GM19455 (cell line): ENCODE measurements around the gene EEF1AKMT3.
A peak's percentile ranks its signal among the peaks of the same experiment; 100 is the strongest.

Experiments used
- ATAC-seq: cut with Tn5 transposase; IDR thresholded peaks from one replicate; pipeline ENCODE4 v1.9.1; 2021; ENCODE audit not compliant: unreplicated experiment

The EEF1AKMT3 gene

GRCh38 chr12:57750561-57751431 is 21.6 kb upstream of the EEF1AKMT3 start:
- ATAC-seq = no peak

DNA sequence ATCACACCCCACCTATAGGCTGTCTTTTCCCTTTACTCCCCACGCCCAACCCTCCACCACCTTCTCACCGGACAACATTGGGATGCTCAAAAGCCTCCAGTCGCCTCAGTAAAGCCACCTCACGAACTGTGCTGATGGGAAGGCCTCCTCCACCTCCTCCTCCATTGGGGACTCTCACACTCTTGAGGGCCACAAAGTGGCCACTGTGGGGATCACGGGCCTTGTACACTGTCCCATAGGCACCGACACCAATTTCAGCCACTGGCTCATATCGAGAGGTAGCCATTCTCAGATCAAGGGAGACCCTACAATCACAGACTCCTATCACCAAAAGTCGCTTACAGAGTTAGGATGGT is 21.0 kb upstream of the EEF1AKMT3 start:
- ATAC-seq = no peak

DNA sequence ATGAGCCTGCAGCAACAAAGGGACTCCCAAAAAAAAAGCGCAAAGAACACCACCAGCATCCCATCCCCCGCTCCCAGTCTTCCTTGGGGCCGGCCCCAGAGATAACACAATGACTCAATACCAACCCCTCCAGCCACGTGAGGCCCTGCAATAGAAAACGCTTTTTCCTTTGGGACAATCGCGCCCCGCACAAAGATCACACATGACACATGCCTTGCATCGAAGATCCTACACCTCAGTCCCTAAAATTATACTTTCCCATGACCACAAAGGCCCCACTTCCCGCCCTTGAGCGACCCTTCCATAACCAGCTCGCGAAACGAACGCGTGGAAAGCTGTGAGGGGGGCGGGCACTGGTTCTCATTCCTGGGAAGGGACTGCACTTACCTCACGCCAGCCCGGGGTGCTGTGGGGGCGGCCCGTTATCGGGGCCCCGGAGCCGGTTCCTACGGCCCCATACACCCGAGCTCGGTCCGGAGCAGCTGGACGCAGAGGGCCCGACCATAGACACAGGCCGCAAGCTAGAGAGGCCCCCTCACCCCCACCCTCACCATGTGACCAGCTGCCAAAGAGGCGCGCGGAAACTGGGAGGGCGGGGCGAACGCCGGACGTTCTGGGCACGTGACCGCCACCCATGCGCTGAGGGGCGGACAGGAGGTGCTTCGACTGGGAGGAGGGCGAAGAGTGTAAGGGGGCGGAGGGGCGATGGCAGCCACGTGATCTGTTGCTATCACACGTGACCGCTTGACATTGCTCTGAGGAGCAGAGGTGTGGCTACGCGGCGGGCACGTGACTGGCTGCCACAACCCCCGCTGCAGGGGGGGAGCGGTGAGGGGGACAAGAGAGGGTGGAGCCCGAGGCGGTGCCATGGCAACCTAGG is 20.4 kb upstream of the EEF1AKMT3 start, which contains the start of gene CDK4:
Gene CDK4, minus strand, starts transcription at position 523 of the 880 bp plus-strand sequence. CDS start 593 bp downstream, outside the sequence.
- peak; percentile 70 for ATAC-seq

GRCh38 chr12:57752668-57753000 is 19.8 kb upstream of the EEF1AKMT3 start:
- ATAC-seq = no peak

- no peak for ATAC-seq
Measured at GRCh38 chr12:57753756-57754337, 18.6 kb upstream of the EEF1AKMT3 start.

- peak; percentile 33 for ATAC-seq
Measured at GRCh38 chr12:57754411-57755193, 17.8 kb upstream of the EEF1AKMT3 start, which contains the start of gene MARCHF9. Gene MARCHF9, plus strand, starts transcription at chr12:57755103. Its CDS starts 426 bp downstream, at chr12:57755529.

GRCh38 chr12:57755194-57755453 is 17.3 kb upstream of the EEF1AKMT3 start:
- ATAC-seq = no peak

GRCh38 chr12:57755454-57756372 is 16.7 kb upstream of the EEF1AKMT3 start:
- ATAC-seq = no peak

- ATAC-seq = no peak
Measured at GRCh38 chr12:57756406-57757341, 15.7 kb upstream of the EEF1AKMT3 start.

GRCh38 chr12:57757771-57758170 is 14.6 kb upstream of the EEF1AKMT3 start:
- no peak for ATAC-seq

GRCh38 chr12:57758552-57759359 is 13.7 kb upstream of the EEF1AKMT3 start:
- ATAC-seq = no peak

- ATAC-seq = no peak
Measured at GRCh38 chr12:57759360-57759980, 12.9 kb upstream of the EEF1AKMT3 start.

GRCh38 chr12:57760347-57760982 is 11.9 kb upstream of the EEF1AKMT3 start:
- no peak for ATAC-seq

GRCh38 chr12:57761391-57761998 is 10.9 kb upstream of the EEF1AKMT3 start:
- ATAC-seq = no peak

GRCh38 chr12:57762463-57762862 is 10.0 kb upstream of the EEF1AKMT3 start:
- ATAC-seq = no peak

- ATAC-seq = no peak
Measured at GRCh38 chr12:57763881-57764661, 8.3 kb upstream of the EEF1AKMT3 start.
